Bone marrow (tissue), 2 donors: Measurements from ENCODE around the gene POU5F1.
"Not testable (repeated sequence)": the region's sequence is repeated elsewhere in the genome, so short reads cannot be mapped to it uniquely, and the experiment has no call there.

Source experiments
- DNase-seq, 2 donors: peaks; one replicate each; lab custom pipeline; 2025; lab: John Stamatoyannopoulos, UW

POU5F1 gene

DNA sequence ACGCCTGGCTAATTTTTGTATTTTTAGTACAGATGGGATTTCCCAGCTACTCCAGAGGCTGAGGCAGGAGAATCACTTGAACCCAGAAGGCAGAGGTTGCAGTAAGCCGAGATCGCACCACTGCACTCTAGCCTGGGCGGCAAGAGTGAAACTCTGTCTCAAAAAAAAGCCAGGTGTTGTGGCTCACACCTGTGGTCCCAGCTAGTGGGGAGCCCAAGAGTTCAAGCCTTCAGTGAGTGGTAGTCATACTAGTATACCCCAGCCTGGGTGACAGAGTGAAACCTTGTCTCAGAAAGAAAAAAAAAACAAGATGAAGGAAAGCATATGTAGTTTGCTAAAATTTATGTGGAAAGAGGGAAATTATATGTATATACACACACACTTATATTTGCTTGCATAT is 20.0 kb upstream of the POU5F1 start:
- DNase-seq: no peak

DNA sequence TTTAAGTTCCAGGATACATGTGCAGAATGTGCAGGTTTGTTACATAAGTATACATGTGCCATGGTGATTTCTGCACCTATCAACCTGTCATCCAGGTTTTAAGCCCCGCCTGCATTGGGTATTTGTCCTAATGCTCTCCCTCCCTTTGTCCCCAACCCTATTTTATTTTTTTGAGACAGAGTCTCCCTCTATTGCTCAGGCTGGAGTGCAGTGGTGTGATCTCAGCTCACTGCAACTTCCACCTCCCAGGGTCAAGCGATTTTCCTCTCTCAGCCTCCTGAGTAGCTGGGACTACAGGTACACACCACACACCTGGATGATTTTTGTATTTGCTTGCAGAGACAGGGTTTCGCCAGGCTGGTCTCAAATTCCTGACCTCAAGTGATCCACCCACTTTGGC is 18.7 kb upstream of the POU5F1 start:
- DNase-seq: not testable (repeated sequence)

DNA sequence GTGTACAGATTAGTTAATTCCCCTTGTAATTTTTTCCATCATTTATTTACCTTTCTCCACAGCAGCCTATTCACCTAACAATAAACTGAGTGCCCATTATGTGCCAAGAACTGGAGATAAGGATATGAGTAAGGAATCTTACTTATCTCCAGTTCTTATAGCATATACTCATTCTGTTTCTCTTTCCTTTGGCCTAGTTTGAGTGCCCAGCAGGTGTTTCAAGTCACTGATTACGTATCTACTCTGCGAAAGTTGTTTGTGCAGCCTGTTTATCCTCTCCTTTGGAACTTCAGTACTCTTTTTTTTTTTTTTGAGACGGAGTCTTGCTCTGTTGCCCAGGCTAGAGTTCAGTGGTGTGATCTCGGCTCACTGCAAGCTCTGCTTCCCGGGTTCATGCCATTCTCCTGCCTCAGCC is 17.3 kb upstream of the POU5F1 start:
- DNase-seq: no peak

DNA sequence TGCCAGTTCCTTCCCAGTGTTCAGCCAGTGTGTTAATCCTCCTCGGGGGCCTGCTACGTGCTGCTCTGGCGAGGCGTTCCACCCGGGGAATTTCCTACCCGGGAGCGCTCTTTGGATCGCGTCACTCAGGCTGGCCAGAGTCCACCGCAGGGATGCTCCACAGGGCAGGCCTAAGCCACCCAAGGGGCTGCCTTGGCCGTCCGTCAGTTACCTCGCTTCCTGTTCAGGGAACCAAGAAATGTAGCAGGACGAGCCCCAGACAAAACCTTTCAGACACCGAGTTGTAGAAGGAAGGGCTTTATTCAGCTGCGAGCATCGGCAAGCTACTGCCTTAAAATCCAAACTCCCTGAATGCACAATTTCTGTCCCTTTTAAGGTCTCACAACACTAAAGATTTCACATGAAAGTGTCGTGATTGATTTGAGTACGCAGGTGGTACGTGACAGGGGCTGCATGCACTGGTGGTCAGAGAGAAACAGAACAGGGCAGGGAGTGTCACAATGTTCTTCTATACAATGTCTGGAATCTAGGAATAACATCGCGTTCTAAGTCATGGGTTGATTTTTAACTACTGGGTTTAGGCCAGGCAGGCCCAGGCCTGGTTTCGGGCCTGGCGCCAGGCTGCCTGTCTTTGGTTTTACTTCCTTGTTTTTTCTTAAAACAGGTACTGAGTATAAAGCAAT is 15.7 kb upstream of the POU5F1 start:
- DNase-seq: no peak

DNA sequence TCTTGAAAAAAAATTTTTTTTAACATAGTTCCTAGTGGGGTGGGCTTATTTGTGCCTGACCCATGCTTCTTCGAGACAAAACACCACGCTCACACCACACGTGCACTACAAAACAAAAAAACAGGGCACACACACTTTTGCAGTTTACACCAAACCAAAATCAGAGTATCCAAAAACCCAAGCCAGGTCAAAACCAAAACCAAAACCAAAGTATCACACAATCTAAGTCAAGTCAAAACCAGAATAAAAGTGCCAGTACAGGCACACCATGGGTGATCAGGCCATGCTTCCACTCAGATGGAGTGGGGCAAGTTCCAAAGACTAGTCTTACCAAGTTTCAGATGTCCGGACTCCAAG is 15.2 kb upstream of the POU5F1 start:
- not testable (repeated sequence) for DNase-seq

DNA sequence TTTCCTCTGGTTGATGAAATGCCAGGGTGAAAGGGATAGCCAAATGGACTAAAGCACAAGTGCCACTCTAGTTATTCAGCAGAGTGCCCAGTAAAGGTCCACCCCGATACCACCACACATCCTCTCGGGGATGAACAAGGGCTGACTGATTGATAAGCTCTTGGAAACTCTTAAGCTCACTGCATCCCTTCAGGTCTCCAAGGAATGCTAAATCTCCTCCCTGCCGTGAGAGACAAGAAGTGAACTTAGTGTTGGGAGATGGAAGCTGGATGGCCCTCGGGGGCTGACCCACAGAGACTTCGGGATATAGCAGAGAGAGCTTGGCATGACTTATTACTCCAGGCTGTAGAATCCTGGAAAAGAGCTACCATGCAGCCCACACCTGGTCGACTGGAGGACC is 13.4 kb upstream of the POU5F1 start:
- DNase-seq: not testable (repeated sequence)

DNA sequence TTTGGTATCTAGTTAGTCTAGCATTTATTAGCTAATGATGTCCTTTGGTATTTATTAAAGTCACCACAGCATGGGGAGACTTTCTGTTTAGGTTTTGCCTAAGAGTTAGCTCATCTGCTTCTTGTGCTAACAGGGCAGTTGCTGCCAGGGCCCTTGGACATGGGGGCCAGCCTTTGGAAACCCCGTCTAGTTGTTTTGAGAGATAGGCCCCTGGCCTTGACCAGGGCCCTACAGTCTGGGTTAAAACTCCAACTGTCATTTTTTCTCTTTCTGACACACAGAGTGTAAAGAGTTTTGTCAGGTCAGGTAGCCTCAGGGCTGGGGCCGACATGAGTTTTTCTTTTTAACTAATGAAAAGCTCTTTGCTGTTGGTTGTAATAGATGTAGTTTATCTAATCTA is 12.8 kb upstream of the POU5F1 start:
- not testable (repeated sequence) for DNase-seq

DNA sequence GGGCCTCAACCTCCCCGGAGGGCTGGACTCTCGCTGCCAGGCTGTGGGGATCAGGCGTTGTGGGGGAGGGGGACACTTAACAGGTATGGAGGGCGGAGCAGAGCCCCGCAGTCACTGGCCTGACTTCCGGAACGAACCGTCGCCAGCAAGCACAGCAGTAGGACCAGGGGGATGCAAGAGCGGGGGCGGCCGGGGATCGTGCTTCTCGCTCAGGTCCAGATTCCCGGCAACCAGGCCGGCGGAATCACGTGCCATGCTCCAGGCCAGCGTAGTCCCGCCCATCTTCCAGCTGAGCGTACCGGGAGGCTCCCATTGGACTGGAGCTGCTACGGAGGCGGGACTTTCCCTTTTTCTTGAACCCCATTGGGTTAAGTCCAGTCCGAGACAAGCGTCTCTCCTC is 10.0 kb upstream of the POU5F1 start:
- DNase-seq: peak in 1 of 2 donors; percentile 10

DNA sequence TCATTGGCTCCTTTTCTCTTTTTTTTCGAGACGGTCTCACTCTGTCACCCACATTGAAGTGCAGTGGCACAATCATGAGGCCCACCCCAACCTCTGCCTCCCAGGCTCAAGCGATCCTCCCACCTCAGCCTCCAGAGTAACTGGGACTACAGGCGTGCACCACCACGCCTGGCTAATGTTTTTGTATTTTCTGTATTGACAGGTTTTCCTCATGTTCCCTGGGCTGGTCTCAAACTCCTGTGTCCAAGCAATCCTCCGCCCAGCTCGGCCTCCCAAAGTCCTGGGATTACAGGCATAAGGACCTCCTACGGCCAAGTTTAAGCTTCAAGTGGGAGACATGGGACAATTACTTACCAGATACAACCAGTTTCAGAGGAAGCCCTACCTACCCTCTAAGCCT is 9.4 kb upstream of the POU5F1 start:
- no peak for DNase-seq

DNA sequence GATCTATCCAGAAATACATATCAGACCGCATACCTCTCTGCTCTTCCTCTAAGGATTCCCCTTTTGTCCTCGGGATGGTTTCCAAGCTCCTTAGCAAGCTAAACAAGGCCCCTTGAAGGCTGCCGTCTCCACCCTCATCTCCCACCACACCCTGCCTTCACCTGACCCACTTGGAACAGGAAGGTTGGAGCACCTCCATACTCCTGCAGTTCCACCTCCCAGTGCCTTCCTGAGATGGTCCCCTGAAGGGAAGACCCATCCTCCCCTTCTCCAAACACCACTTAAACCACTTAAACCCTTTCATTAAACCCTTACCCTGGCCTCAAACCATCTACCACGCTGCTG is 8.5 kb upstream of the POU5F1 start:
- DNase-seq: no peak

DNA sequence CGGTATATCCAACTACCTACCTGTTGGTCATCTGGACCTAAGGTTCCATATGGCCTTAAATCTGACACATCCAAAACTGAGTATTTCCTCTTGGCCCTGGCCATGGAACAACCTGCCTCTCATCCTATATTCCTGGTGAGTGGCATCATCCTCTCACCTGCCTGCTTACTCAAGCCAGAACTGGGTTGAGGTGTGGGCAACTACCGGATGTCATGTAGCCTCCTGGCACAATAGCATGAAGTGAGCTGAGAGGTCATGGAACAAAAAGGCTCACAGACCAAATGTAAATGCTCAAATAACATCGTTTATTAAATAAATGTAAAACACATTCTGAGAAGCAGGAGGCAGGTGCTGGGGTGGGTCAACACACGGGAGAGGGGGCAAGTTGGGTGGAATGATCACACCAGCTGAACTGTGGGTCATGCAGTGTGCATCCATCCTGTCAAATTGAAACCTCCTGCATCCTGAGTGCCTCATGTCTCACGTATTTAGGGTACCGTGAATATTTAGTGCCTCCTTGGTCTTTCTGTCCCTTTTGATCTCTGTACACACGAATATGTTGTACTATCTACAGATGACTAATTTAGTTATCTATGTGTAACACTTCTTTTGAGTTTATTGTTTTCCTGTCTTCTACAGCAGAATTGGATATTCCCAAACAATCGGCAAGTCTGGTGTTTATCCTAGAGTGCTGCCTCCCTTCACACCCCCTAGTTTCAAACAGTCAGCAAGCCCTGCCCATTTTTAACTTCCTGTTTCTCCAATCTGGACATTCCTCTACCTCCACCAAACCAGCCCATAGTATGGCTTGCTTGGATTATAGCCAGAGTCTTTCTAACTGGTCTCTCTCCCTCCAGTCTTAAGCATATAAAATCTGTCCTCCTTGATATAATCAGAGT is 7.9 kb upstream of the POU5F1 start:
- no peak for DNase-seq

DNA sequence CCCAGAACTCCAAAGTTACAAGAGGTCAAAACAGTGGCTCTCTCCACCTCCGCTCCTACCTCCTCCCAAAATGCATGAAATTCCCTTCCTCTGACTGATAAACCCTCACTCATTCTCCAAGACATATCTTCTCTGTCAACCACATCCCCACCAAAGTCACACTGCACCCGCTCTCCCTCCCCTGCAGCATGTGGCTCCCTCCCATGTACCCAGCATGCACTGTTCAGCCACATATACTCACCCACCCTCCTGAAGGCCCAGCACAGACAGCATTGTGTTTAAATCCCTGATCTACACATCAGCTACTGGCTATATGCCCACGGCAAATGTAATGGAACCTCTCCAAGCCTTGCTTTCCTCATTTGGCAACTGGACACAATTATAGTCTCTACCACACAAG is 5.5 kb upstream of the POU5F1 start:
- no peak for DNase-seq

DNA sequence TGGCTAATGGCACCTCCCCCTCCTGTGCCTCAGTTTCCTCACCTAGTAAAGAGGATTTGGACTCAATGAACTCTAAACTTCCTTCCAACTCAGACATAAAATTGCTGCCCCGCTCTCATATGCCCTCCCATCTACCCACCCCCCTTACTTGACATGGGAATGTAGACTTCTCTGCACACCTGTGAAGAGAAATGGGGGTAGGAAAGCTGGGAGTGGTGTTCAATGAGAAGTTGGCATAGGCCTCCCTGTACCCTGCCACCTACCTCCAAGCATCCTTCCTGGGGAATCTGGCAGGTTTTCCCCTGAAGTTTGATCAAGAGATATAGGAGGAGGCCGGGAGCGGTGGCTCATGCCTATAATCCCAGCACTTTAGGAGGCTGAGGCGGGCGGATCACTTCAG is 3.9 kb upstream of the POU5F1 start:
- no peak for DNase-seq

DNA sequence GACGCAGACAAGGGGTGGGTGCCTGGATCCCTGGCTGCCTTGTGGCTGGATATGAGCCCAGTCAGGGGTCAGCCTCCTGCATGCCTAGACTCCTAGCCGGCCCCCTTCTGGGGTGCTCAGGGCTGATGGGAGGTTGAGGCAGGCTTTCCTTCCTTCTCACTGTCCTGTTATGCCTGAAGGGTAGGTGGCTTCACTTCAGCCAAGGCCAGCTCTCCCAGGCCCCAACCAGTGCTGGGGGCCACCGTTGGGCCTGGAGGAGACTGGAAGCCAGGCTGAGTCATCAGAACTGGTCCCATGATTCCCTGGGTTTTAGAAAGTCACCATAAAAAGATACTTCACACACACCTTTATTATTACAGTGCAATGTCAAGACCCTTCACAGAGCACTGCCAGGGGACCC is 2.9 kb upstream of the POU5F1 start:
- no peak for DNase-seq

DNA sequence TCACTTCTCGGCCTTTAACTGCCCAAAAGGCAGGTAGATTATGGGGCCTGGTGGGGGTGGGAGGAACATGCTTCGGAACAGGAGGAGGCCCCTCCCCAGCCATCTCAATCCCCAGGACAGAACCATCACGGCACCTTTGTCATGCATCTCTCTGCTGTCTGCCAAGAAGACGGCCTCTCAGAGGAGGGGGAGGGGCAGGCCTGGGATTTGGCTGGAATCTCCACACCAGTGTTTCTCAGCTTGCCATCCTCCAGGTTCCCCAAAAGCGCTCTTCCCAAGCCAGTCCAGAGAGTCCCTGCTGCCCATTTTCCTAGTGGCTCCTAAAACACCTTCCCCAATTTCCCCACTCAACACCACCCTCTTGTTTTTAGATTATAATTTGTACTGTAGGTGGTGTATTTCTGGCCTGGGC is 2.5 kb upstream of the POU5F1 start:
- DNase-seq: no peak

DNA sequence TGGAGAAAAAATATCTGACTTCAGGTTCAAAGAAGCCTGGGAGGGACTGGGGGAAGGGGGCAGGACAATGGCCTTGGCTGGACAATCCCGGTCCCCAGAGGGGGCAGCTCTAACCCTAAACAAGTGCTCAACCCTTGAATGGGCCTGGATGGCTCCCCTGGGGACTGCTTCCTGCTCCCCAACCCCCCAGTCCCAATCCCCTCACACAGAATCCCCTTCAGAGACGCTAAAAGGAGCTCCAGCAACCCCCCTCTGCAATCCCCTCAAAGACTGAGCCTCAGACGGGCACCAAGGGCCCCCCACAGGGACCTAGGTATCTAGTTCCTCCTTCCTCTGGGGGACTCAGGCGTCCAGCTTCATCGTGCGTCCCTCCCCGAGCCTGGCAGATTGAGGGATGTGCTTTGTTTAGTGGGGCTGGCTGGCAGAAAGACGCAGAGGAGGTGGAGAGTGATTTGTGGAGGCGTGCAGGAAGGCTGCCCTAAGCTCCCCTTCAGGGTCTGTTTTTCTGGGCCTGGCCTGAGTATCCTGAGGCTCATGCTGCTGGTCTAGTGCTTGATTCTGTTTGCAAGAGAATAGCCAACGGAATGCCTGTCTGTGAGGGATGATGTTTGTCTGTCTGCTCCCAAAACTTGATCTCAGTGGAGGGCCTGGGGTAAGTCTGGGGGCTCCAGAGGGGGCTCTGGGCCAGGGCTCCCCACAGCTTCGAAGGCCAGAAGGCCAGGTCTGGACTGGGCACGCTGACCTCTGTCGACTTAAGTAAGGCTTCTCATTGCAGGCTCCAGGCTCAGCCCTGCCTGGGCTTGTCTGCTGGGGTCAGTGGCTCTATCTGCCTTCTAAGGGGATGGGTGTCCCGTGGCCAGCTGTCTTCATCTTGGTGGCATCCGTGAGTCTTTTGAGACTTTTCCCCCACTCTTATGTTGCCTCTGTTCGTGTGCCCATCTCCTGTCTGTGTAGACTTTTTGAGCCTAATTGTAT is 1.7 kb upstream of the POU5F1 start:
- no peak for DNase-seq

DNA sequence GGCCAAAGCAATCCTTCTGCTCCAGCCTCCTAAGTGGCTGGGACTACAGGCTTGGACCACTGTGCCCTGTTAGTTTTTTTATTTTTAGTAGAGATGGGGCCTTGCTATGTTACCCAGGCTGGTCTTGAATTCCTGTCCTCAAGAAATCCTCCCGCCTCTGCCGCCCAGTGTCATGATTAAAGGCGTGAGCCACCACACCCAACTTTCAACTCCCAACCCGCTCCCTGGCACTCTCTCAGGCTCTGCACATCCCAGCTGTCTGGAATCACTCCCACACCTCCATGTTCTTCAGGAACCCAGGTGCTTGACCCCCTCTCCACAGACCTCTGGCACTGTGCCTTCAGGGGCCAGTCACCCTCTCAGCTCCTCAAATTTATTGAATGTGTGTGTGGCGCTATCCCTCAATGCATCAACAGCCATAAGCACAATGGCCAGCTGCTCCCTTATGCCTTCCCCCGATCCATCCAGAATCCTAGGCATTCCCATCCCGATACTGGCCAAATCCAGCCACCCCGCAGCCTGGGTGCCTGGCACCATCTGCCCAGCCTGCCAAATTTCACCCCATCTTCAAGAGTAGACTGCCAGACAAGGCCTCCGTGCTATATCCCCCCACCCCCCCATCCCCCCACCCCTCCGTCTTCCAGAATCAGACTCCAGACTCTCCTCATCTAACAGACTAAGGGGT is 647 bp upstream of the POU5F1 start:
- DNase-seq: no peak

DNA sequence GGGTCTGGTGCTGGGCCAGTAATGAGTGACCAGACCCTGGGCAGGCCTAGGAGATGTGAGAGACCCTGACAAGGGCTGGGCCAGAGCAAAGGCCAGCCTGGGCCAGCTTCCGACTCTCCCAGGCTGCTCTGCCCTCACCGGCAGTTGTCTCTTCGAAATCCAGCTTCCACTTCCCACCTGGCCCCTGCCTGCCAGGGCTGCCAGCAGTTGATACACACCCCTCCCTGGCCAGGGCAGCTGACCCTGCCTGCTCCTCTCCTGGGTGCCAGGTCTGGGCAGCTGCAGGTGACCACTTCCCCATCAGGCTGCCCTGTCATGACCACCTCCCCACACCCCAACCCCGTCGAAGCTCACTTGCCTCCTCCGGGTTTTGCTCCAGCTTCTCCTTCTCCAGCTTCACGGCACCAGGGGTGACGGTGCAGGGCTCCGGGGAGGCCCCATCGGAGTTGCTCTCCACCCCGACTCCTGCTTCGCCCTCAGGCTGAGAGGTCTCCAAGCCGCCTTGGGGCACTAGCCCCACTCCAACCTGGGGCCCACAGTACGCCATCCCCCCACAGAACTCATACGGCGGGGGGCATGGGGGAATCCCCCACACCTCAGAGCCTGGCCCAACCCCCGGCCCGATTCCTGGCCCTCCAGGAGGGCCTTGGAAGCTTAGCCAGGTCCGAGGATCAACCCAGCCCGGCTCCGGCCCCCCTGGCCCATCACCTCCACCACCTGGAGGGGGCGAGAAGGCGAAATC is 453 bp downstream of the POU5F1 start:
- not testable (repeated sequence) for DNase-seq

DNA sequence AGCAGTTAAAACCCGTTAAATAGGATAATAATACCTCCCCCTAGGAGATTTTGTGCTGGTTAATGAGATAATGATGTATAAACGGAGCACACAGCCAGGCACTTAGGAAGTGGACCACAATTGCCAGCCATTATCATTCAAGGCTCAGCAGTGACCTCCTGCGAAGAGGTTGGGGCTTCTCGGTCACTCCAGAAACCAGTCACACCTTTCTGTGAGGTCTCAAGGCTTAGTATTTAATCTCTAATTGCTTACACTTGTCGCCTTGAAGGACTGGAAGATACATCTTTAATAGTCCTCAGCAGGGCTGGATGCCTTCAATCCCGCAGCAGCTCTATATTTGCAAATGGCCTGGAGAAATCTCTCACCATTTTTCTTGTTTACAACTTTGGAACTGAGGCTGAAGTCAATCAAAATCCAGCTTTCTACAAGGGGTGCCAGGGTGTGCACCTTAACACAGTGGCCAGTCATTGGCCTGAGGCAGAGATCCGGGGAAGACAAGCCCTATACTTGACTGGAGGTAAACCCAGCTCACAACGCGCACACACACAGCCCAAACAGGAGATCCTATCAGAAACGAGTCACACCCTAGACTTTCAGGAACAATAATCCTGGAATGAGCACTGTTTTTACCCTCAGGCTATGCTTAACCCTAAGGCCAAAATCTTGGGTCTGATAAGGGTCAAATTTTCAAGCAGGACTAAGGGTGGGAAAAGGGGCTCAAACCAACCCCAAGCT is 1.2 kb downstream of the POU5F1 start:
- no peak for DNase-seq

DNA sequence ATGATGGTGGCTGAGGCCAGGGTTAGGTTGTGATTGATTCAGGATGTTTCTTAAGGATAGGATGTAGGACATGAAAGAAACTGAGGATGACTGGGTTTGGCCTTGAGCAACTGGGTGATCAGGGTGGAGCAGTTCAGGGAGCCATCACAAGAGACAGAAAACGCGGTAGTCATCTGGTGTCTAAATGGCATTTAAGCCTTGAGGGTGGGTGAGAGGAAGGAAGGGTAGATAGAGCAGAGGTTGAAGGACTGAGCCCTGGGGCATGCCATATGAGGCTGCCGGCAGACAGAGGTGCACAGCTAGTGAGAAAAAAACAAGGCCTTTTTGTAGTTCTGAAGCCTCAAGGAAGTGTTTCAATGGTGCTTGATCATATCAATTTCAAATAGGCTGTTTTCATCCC is 1.9 kb downstream of the POU5F1 start:
- DNase-seq: no peak
